ENCODE data around the gene CDK12. TPM values are rescaled to one million over a fixed set of nuclear protein-coding genes. Genes with fewer than 3 reads are reported as not detected.

The CDK12 gene
- total and polyA plus RNA-seq, 2 experiments from 2014 or later: 20.9 to 55.3 TPM

GRCh38 chr17:39484178-39484577, 22.9 kb downstream of the CDK12 start:
- Histone ChIP-seq H3F3A (replicated peaks; ENCODE audit: low read depth) (no peaks in the 10 kb centered on the region), H3K4me1 (ENCODE audit: insufficient read depth) (no peaks in the 10 kb centered on the region), H3K9me2 (ENCODE audit: insufficient read depth) (no peaks in the 10 kb centered on the region), H3K27ac (ENCODE audit: low read depth) (no peak overlapping the region), H3K4me2 (no peak overlapping the region), H3K27me3 (ENCODE audit: insufficient read depth) (no peaks in the 10 kb centered on the region), H4K20me1 (replicated peaks; ENCODE audit: insufficient read depth) (peaks cover 13% of the 10 kb centered on the region), H3K79me2 (replicated peaks; ENCODE audit: insufficient read depth) (peaks cover 14% of the 10 kb centered on the region; the same call in 1 of the 2 replicates), H3K36me3 (ENCODE audit: insufficient read depth) (no peaks in the 10 kb centered on the region), H3K4me3 (no peak overlapping the region), H2AFZ (no peak overlapping the region)
- Mint-ChIP-seq H3K9me3 (no peaks in the 10 kb centered on the region), H3K27ac (no peak overlapping the region), H3K36me3 (ENCODE audit: low read depth) (peaks cover 14% of the 10 kb centered on the region), H3K4me3 (no peak overlapping the region), H3K27me3 (ENCODE audit: insufficient read depth, low read depth, poor library complexity) (peaks cover 2% of the 10 kb centered on the region), H3K4me1 (no peaks in the 10 kb centered on the region)
- DNase-seq (ENCODE audit: low spot score) (no peak), ATAC-seq (no peak)
- TF ChIP-seq ZNF114 (CRISPR knock-in tag; IDR thresholded peaks at IDR 0.05) (no peak), NANOG (IDR thresholded peaks at IDR 0.05; ENCODE audit: borderline replicate concordance) (no peak), STAT1 (IDR thresholded peaks at IDR 0.05; ENCODE audit: unreplicated experiment) (no peak), REST (IDR thresholded peaks at IDR 0.05; ENCODE audit: unreplicated experiment) (no peak), POLR2AphosphoS5 (IDR thresholded peaks at IDR 0.05; ENCODE audit: low read depth) (no peak), ZNF331 (CRISPR knock-in tag; IDR thresholded peaks at IDR 0.05; ENCODE audit: low read depth) (no peak), ETS1 (IDR thresholded peaks at IDR 0.05) (no peak), EZH2phosphoT487 (IDR thresholded peaks at IDR 0.05; ENCODE audit: unreplicated experiment) (no peak), ZNF462 (CRISPR knock-in tag; IDR thresholded peaks at IDR 0.05) (no peak), JUNB (IDR thresholded peaks at IDR 0.05; ENCODE audit: unreplicated experiment) (no peak), EZH2 (IDR thresholded peaks at IDR 0.05; ENCODE audit: low read depth, unreplicated experiment) (no peak), CTCF (conservative IDR thresholded peaks at IDR 0.05; ENCODE audit: low read depth in 2 of 2) (no peak), CREB1 (CRISPR knock-in tag; IDR thresholded peaks at IDR 0.05; ENCODE audit: low read depth) (no peak)
